NCI-H1092 treated with DMSO at 0.1 percent for 48 hours (cell line): ENCODE measurements around the gene INPP4A.

Experiments used
- DNase-seq: peaks from one replicate; lab custom pipeline; 2025; lab: John Stamatoyannopoulos, UW

INPP4A gene

GRCh38 chr2:98476192-98476868 lies 31.7 kb downstream of the INPP4A start:
- DNase-seq, result peak; percentile 49

- no peak for DNase-seq
Observed at GRCh38 chr2:98477036-98477435, 32.4 kb downstream of the INPP4A start.

GRCh38 chr2:98477506-98477905 lies 32.8 kb downstream of the INPP4A start:
- no peak for DNase-seq

GRCh38 chr2:98478088-98478551 lies 33.5 kb downstream of the INPP4A start:
- no peak for DNase-seq

GRCh38 chr2:98478907-98479306 lies 34.2 kb downstream of the INPP4A start:
- no peak for DNase-seq

GRCh38 chr2:98479371-98479770 lies 34.7 kb downstream of the INPP4A start:
- no peak for DNase-seq

- peak; percentile 67 for DNase-seq
Observed at GRCh38 chr2:98479959-98480524, 35.4 kb downstream of the INPP4A start.

GRCh38 chr2:98480598-98480997 lies 35.9 kb downstream of the INPP4A start:
- DNase-seq, result no peak

GRCh38 chr2:98482362-98482761 lies 37.7 kb downstream of the INPP4A start:
- no peak for DNase-seq

GRCh38 chr2:98483257-98483861 lies 38.7 kb downstream of the INPP4A start:
- DNase-seq, result no peak

- no peak for DNase-seq
Observed at GRCh38 chr2:98484121-98484557, 39.5 kb downstream of the INPP4A start.

- no peak for DNase-seq
Observed at GRCh38 chr2:98484652-98485452, 40.2 kb downstream of the INPP4A start.

- DNase-seq, result no peak
Observed at GRCh38 chr2:98485453-98485755, 40.7 kb downstream of the INPP4A start.

- DNase-seq, result no peak
Observed at GRCh38 chr2:98486374-98486981, 41.8 kb downstream of the INPP4A start.

GRCh38 chr2:98487101-98487805 lies 42.6 kb downstream of the INPP4A start:
- no peak for DNase-seq

- no peak for DNase-seq
Observed at GRCh38 chr2:98487806-98488189, 43.1 kb downstream of the INPP4A start.

GRCh38 chr2:98488252-98488651 lies 43.6 kb downstream of the INPP4A start:
- no peak for DNase-seq

- no peak for DNase-seq
Observed at GRCh38 chr2:98489486-98489885, 44.8 kb downstream of the INPP4A start.

- DNase-seq, result no peak
Observed at GRCh38 chr2:98489971-98490962, 45.6 kb downstream of the INPP4A start.

- no peak for DNase-seq
Observed at GRCh38 chr2:98492441-98492840, 47.8 kb downstream of the INPP4A start.
